NOMO-1 treated with dmso at 0.1 percent for 144 hours (cell line): Measurements from ENCODE around the gene RAB11FIP2.
A peak's percentile ranks its signal among the peaks of the same experiment; 100 is the strongest.
"Not testable (repeated sequence)": the region's sequence is repeated elsewhere in the genome, so short reads cannot be mapped to it uniquely, and the experiment has no call there.

Experiments used
- DNase-seq: peaks from one replicate; lab custom pipeline; 2025; ENCODE audit not compliant: unreplicated experiment; lab: John Stamatoyannopoulos, UW

The RAB11FIP2 gene

GRCh38 chr10:118046395-118047156, at the start of gene RAB11FIP2:
Gene RAB11FIP2, minus strand, starts transcription at chr10:118046941. Its CDS starts 778 bp downstream, at chr10:118046163.
- DNase-seq = peak; percentile 58

- DNase-seq = no peak
Measured at GRCh38 chr10:118096022-118096421, 49.3 kb upstream of the RAB11FIP2 start.

GRCh38 chr10:118092209-118092608, 45.5 kb upstream of the RAB11FIP2 start:
- DNase-seq = no peak

- no peak for DNase-seq
Measured at GRCh38 chr10:118080817-118081216, 34.1 kb upstream of the RAB11FIP2 start.

- DNase-seq = no peak
Measured at GRCh38 chr10:118076705-118077104, 30.0 kb upstream of the RAB11FIP2 start.

- DNase-seq = no peak
Measured at GRCh38 chr10:118072840-118073239, 26.1 kb upstream of the RAB11FIP2 start.

GRCh38 chr10:118067389-118067788, 20.6 kb upstream of the RAB11FIP2 start:
- not testable (repeated sequence) for DNase-seq

- no peak for DNase-seq
Measured at GRCh38 chr10:118062798-118063238, 16.1 kb upstream of the RAB11FIP2 start.

- no peak for DNase-seq
Measured at GRCh38 chr10:118058371-118058770, 11.6 kb upstream of the RAB11FIP2 start.

- no peak for DNase-seq
Measured at GRCh38 chr10:118057361-118057760, 10.6 kb upstream of the RAB11FIP2 start.

GRCh38 chr10:118054383-118054782, 7.6 kb upstream of the RAB11FIP2 start:
- DNase-seq = no peak

GRCh38 chr10:118052816-118053215, 6.1 kb upstream of the RAB11FIP2 start:
- DNase-seq = no peak

- no peak for DNase-seq
Measured at GRCh38 chr10:118047880-118048279, 1.1 kb upstream of the RAB11FIP2 start.

- DNase-seq = no peak
Measured at GRCh38 chr10:118047157-118047719, 497 bp upstream of the RAB11FIP2 start.

- DNase-seq = no peak
Measured at GRCh38 chr10:118045837-118046394, 825 bp downstream of the RAB11FIP2 start.

- no peak for DNase-seq
Measured at GRCh38 chr10:118045158-118045836, 1.4 kb downstream of the RAB11FIP2 start.

- DNase-seq = no peak
Measured at GRCh38 chr10:118042827-118043242, 3.9 kb downstream of the RAB11FIP2 start.

GRCh38 chr10:118042336-118042735, 4.4 kb downstream of the RAB11FIP2 start:
- no peak for DNase-seq

- no peak for DNase-seq
Measured at GRCh38 chr10:118041316-118041715, 5.4 kb downstream of the RAB11FIP2 start.

- no peak for DNase-seq
Measured at GRCh38 chr10:118036281-118036875, 10.4 kb downstream of the RAB11FIP2 start.

- peak; percentile 72 for DNase-seq
Measured at GRCh38 chr10:118035354-118036005, 11.3 kb downstream of the RAB11FIP2 start.
